ENCODE data around the gene CTNNA3. TPM values are rescaled to one million over a fixed set of nuclear protein-coding genes. Genes with fewer than 3 reads are reported as not detected.

The CTNNA3 gene
- total and polyA plus RNA-seq, 2 of the 4 experiments (the other 2 are of a cell fraction), result 0.19 to 0.90 TPM

GRCh38 chr10:66925896-66926715 is 769.9 kb downstream of the CTNNA3 start, which contains the start of gene LRRTM3:
LRRTM3 (plus strand) TSS chr10:66926036.
- BruUV-seq (replicated peaks), result no TSS peak
- peak; percentile 98 for ATAC-seq (ENCODE audit: low read depth)
- WGBS, 2 experiments (ENCODE audit: extremely low coverage in 2 of 2, insufficient read length in 1 of 2), result 0% methylated on average over 1 of the region's 16 CpGs; no CpG with 5 or more reads in 1 of the 2 experiments
- Histone ChIP-seq H3K4ac (ENCODE audit: low read depth, low read length) (no peak within 1 kb of the TSS), H2AK9ac (replicated peaks; ENCODE audit: low read depth, low read length, poor library complexity) (no peak within 1 kb of the TSS), H2BK120ac (ENCODE audit: low read depth, low read length) (no peak within 1 kb of the TSS), H4K91ac (ENCODE audit: insufficient read depth, low read depth, low read length) (no peak within 1 kb of the TSS), H2AFZ (replicated peaks; ENCODE audit: low read length, poor library complexity) (peak within 1 kb of the TSS; percentile 84), H3K23ac (ENCODE audit: low read depth, low read length) (no peak within 1 kb of the TSS), H2BK15ac (ENCODE audit: low read depth, low read length) (no peak within 1 kb of the TSS), H3K4me1 (ENCODE audit: control insufficient read depth, insufficient read depth, low read length) (no peaks in the 10 kb centered on the region), H3K27me3 (ENCODE audit: control insufficient read depth, insufficient read depth, low read length) (peaks cover 14% of the 10 kb centered on the region), H2AK5ac (ENCODE audit: low read depth, low read length) (no peak within 1 kb of the TSS), H4K5ac (ENCODE audit: low read depth, low read length) (no peak within 1 kb of the TSS), H3K14ac (replicated peaks; ENCODE audit: low read depth, low read length) (no peak within 1 kb of the TSS), H3K9me3 (ENCODE audit: control insufficient read depth, insufficient read depth, low read length) (no peaks in the 10 kb centered on the region), H3K4me3 (ENCODE audit: insufficient read depth, low read depth, low read length) (no peak within 1 kb of the TSS), H3K18ac (ENCODE audit: low read depth, low read length) (no peak within 1 kb of the TSS), H2BK20ac (ENCODE audit: low read depth, low read length) (no peak within 1 kb of the TSS), H2BK5ac (ENCODE audit: low read depth, low read length, poor library complexity, severe bottlenecking) (no peak within 1 kb of the TSS), H3K9ac (ENCODE audit: low read depth, low read length) (no peak within 1 kb of the TSS), H3K4me2 (ENCODE audit: low read depth, low read length) (peak within 1 kb of the TSS; percentile 76; the same call in 1 of the 2 replicates), H4K8ac (ENCODE audit: low read depth in 2 of 2, low read length in 2 of 2) (no peak within 1 kb of the TSS), H3K36me3 (ENCODE audit: control insufficient read depth, insufficient read depth, low read length) (no peaks in the 10 kb centered on the region), H3K79me1 (ENCODE audit: low read depth in 1 of 2, low read length in 2 of 2) (no peaks in the 10 kb centered on the region), H4K20me1 (ENCODE audit: insufficient read depth, low read length) (no peaks in the 10 kb centered on the region), H3K56ac (ENCODE audit: extremely low read depth, insufficient read depth, low read length) (no peak within 1 kb of the TSS), H3K9me1 (ENCODE audit: insufficient read depth, low read length) (no peaks in the 10 kb centered on the region), H3K27ac (ENCODE audit: insufficient read depth, low read length) (no peak within 1 kb of the TSS)
- TF ChIP-seq BHLHE40 (IDR thresholded peaks at IDR 0.05; ENCODE audit: low read depth, low read length), result no peak
- no peak for TF ChIP-seq RCOR1 (IDR thresholded peaks at IDR 0.05; ENCODE audit: insufficient replicate concordance, low read length)
- TF ChIP-seq FOS (IDR thresholded peaks at IDR 0.05; ENCODE audit: low read depth, low read length), result no peak
- TF ChIP-seq CTCF (conservative IDR thresholded peaks at IDR 0.05; ENCODE audit: low read depth, low read length), result peak; percentile 65
- TF ChIP-seq MAZ (IDR thresholded peaks at IDR 0.05; ENCODE audit: borderline replicate concordance, low read depth, low read length), result no peak
- TF ChIP-seq MXI1 (IDR thresholded peaks at IDR 0.05; ENCODE audit: borderline replicate concordance, low read depth, low read length), result no peak
- peak; percentile 33 for TF ChIP-seq SMC3 (IDR thresholded peaks at IDR 0.05; ENCODE audit: low read depth, low read length)
- TF ChIP-seq MAFK (IDR thresholded peaks at IDR 0.05; ENCODE audit: low read depth, low read length), result no peak
- TF ChIP-seq RFX5 (IDR thresholded peaks at IDR 0.05; ENCODE audit: low read depth, low read length), result no peak
- TF ChIP-seq RAD21 (IDR thresholded peaks at IDR 0.05; ENCODE audit: low read length), result peak; percentile 53
- in situ Hi-C loops (cut with MboI; ENCODE audit: low sequenced_read_pairs), result loop anchor here (25.0 kb wide), 1 partner anchor 586 kb away; no protein-coding TSS in a partner anchor
- POLR2A ChIA-PET (ENCODE audit: unreplicated experiment), result no interaction called here
- CTCF ChIA-PET, result interaction anchor here (0.5 to 1.2 kb wide), 10 partner anchors 9 to 787 kb away, joined by 3 to 6 read pairs (median 4); no protein-coding TSS in a partner anchor
- DNase-seq, result peak; percentile 73
- dilution Hi-C loops (cut with HindIII; ENCODE audit: low sequenced_read_pairs, unreplicated experiment), result no loop called here
- intact Hi-C loops (cut with micrococcal nuclease), result no loop called here
